Hematopoietic multipotent progenitor cell treated with erythropoietin and hydrocortisone succinate and interleukin-3 and kit ligand, for 4 days (in vitro differentiated cells): Measurements from ENCODE around the gene ANKRD24.
"Not testable (repeated sequence)": the region's sequence is repeated elsewhere in the genome, so short reads cannot be mapped to it uniquely, and the experiment has no call there.

ENCODE experiments used
- DNase-seq: peaks from one replicate; pipeline ENCODE4 v3.0.0-alpha.2; 2015

ANKRD24 gene

GRCh38 chr19:4199699-4200293 is 17.3 kb downstream of the ANKRD24 start:
- no peak for DNase-seq

DNA sequence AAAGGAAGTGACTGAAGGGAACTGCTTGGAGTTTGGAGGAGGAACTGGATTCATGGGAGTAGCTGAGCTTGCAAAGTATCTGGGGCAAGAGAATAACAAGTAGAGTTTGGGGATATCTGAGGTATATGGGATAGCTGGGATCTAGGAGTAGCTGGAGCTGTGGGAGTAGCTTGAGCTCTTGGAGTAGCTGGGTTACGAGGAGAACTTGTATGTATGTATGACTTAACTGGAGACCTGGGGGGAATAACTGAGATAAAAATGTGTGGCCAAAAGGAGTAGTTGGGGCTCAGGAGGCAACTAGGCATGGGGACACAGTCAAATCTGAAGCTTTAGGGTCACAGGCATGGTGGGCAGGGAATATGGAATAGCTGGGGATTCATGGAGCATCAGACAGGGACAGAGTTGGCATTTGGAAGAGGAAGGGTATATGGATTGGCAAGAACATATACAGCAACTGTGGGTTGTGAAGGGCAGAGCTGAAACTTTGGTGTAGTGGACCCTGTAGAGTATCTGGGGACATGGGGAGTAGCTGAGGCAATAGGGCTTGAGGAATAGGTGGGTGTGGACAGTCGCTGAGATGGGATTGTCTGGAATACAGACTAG is 18.6 kb downstream of the ANKRD24 start:
- no peak for DNase-seq

- no peak for DNase-seq
These were observed 19.3 kb downstream of the ANKRD24 start for GRCh38 chr19:4201798-4202197.

GRCh38 chr19:4206818-4207484 is 24.5 kb downstream of the ANKRD24 start:
- DNase-seq, result peak; percentile 68

DNA sequence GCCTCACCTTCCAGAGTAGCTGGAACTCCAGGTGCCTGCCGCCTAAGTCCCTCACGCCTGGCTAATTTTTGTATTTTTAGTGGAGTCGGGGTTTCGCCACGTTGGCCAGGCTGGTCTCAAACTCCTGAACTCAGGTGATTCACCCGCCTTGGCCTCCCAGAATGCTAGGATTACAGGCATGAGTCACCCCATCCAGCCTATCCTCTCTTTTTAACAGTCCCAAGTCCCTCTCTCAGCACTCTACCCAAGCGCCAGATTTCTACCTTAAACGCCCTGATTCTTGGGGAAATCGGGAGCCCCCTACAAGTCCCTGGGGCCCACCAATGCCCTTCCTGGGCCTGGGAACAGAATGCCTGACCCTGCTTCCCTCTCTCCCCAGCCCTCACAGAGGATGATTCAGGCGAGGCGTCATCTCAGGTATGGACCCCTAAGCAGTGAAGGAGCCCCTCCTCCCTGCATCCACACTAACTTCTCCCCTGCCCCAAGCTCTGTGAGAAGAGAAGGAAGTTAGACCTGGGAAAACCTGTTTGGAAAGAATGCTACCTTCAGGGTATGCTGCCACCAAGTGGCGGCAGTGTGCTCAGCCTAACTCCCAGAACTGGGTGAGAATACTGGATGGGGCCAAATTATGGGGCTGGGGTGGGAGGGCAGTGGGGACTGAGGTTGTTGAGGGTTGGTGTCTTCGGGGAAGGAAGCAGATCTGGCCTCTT is 26.1 kb downstream of the ANKRD24 start:
- DNase-seq, result peak; percentile 45

- DNase-seq, result no peak
These were observed 27.8 kb downstream of the ANKRD24 start for GRCh38 chr19:4210166-4210731.

- DNase-seq, result no peak
These were observed 30.6 kb downstream of the ANKRD24 start for GRCh38 chr19:4213116-4213515.

DNA sequence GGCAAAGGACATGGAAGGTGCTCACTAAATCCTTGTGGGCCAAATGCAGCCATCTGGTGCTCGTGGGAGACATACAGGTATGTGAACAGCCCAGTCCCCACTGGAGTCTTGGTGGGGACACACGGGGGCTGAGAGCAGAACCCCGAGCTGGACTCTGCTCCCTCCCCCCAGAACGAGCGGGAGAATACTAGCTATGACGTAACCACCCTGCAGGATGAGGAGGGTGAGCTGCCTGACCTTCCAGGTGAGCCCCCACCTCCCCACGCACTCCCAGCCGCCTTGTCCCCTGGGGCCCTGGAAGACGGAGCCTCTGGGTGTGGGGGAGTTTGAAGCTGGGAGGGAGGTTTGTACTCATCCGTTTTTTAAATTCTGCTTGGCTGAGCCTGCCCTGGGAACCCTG is 33.3 kb downstream of the ANKRD24 start:
- DNase-seq, result no peak

GRCh38 chr19:4216846-4217245 is 34.4 kb downstream of the ANKRD24 start:
- no peak for DNase-seq

GRCh38 chr19:4217429-4218264 is 35.2 kb downstream of the ANKRD24 start:
- no peak for DNase-seq

DNA sequence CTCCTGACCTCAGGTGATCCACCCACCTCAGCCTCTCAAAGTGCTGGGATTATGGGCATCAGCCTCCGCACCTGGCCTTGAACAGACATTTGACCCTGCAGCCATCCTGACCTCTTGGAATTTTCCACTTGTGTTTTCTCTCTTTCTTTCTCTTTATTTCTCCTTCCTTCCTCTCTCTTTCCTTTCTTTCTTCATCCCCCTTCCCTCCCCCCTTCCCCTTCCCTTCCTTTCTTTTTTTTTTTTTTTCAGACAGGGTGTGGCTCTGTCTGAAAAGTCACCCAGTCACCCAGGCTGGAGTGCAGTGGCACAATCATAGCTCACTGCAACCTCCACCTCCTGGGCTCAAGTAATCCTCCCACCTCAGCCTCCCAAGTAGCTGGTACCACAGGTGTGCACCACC is 36.0 kb downstream of the ANKRD24 start:
- DNase-seq, result not testable (repeated sequence)

DNA sequence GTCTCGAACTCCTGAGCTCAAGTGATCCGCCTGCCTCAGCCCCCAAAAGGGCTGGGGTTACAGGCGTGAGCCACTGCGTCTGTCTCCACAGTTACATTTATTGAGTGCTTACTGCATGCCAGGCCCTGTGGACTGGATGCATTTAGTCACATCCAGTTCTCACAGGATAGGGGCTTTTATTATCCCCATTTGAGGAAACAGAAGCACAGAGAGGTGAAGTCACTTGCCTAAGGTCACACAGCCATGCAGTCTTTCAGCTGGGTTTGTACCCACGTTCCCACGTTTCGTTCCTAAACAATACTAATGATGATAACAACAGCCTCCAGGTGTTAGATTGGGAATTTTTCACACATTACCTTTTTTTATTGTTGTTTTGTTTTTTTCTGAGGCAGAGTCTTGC is 37.7 kb downstream of the ANKRD24 start:
- no peak for DNase-seq

DNA sequence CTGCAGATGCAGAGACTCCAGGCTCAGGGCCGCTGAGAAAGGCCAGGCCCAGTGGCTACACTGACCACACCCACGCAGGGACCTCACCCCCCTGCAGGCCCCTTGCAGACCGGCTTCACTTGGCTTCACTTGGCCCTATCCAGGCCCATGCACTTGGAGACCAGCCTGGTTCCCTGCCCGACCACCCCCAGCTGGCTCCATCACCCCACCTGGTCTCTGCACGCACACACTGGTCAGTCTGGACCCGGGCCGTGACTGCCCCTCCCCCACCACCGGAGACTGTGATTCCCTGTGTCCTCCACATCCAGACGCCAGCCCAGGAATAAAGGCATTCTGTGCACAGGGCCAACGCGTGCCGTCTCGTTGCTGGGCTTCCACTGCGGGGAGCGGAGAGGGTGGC is 42.0 kb downstream of the ANKRD24 start:
- DNase-seq, result no peak

GRCh38 chr19:4225885-4226284 is 43.4 kb downstream of the ANKRD24 start:
- no peak for DNase-seq

DNA sequence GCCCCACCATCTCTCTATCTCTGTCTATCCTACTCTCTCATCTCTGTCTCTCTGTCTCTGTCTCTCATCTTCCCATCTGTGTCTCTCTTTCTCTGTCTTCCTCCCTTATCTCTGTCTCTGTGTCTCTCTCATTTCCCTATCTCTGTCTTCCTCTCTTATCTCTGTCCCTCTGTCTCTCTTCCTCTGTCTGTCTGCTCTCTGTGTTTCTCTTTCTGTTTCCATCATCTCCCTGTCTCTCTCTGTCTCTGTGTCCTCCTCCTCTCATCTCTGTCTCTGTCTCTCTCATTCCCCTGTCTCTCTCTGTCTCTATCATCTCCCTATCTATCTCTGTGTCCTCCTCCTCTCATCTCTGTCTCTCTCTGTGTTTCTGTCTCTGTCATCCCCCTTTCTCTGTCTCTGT is 45.3 kb downstream of the ANKRD24 start:
- DNase-seq, result no peak

DNA sequence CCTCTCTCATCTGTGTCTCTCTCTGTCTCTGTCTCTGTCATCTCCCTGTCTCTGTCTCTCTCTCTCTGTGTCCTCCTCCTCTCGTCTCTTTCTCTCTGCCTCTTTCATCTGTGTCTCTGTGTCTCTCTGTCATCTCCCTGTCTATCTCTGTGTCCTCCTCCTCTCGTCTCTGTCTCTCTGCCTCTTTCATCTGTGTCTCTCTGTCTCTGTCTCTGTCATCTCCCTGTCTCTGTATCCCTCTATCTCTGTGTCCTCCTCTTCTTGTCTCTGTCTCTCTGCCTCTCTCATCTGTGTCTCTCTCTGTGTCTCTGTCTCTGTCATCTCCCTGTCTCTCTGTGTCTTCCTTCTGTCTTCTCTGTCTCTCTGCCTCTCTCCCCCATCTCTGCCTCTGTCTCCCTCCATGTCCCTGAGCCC is 46.3 kb downstream of the ANKRD24 start:
- DNase-seq, result no peak

- DNase-seq, result peak; percentile 24
These were observed 46.9 kb downstream of the ANKRD24 start, which contains the start of gene EBI3 for GRCh38 chr19:4229179-4229931. Gene EBI3 (plus strand): TSS chr19:4229523. CDS start chr19:4229551, 28 bp downstream.

DNA sequence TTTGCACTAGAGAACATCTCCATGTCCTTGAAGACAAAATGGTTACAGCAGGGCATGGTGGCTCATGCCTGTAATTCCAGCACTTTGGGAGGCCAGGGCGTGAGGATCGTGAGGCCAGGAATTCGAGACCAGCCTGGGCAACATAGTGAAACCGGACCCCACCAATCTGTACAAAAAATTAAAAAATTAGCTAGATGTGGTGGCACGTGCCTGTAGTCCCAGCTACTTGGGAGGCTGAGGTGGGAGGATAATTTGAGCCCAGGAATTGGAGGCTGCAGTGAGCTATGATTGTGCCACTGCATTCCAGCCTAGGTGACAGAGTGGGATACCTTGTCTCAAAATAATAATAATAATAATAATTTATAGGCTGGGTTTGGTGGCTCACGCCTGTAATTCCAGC is 47.7 kb downstream of the ANKRD24 start:
- DNase-seq, result not testable (repeated sequence)

DNA sequence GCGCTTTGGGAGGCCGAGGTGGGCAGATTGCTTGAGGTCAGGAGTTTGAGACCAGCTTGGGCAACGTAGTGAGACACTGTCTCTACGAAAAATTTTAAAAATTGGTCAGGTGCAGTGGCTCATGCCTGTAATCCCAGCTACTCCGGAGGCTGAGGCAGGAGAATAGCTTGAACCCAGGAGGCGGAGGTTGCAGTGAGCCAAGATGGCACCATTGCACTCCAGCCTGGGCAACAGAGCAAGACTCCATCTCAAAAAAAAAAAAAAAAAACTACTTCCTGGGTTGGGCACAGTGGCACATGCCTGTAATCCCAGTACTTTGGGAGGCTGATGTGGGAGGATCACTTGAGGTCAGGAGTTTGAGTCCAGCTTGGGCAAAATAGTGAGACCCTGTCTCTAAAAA is 49.0 kb downstream of the ANKRD24 start:
- DNase-seq, result not testable (repeated sequence)

DNA sequence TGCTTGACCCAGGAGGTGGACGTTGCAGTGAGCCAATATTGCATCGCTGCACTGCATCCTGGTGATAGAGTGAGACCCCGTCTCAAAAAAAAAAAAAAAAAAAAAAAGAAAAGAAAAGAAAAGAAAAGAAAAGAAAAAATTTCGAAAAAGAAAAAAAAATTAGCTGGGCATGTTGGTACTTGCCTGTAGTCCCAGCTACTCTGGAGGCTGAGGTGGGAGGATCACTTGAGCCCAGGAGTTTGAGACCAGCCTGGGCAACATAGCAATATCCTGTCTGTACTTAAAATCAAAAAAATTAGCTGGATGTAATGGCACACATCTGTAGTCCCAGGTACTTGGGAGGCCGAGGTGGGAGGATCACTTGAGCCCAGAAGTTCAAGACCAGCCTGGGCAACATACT is 49.6 kb downstream of the ANKRD24 start:
- DNase-seq, result not testable (repeated sequence)

DNA sequence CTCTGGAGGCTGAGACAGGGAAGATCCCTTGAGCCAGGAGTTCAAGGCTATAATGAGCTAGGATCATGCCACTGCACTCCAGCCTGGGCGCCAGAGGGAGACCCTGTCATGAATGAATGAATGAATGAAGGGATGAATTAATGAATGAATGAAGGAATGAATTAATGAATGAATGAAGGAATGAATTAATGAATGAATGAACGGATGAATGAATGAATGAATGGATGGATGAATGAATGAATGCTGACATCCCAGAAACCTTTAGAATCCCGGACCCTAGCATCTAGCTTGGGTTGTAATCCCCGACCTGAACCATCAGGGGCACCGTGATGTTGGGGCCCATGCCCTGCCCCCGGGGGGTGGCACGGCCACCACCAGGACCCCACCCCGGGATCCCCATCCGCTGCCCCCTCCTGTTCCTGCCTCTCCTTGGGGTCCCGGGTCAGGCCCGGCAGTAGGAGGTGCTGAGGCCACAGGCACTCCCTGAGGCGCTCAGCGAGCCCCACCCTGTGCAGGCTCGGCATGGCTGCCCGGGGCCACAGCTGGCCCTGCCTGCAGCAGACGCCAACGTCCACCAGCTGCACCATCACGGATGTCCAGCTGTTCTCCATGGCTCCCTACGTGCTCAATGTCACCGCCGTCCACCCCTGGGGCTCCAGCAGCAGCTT is 50.3 kb downstream of the ANKRD24 start:
- DNase-seq, result no peak
